Activated gamma-delta T cell (primary cell): Measurements from ENCODE around the gene POMT2.

Experiments used
- DNase-seq: peaks from one replicate; lab custom pipeline; 2025; lab: John Stamatoyannopoulos, UW

POMT2 gene

GRCh38 chr14:77265561-77266335 is 54.9 kb downstream of the POMT2 start:
- no peak for DNase-seq

GRCh38 chr14:77265187-77265515 is 55.5 kb downstream of the POMT2 start:
- no peak for DNase-seq

GRCh38 chr14:77264466-77265186 is 56.1 kb downstream of the POMT2 start:
- DNase-seq = no peak

GRCh38 chr14:77260631-77261030 is 60.1 kb downstream of the POMT2 start:
- DNase-seq = no peak

- DNase-seq = no peak
Observed at GRCh38 chr14:77260199-77260598, 60.5 kb downstream of the POMT2 start.

- no peak for DNase-seq
Observed at GRCh38 chr14:77259025-77259715, 61.5 kb downstream of the POMT2 start.

- DNase-seq = no peak
Observed at GRCh38 chr14:77258566-77258965, 62.1 kb downstream of the POMT2 start.

- DNase-seq = no peak
Observed at GRCh38 chr14:77257700-77258099, 63.0 kb downstream of the POMT2 start.

GRCh38 chr14:77256694-77257093 is 64.0 kb downstream of the POMT2 start:
- DNase-seq = no peak

GRCh38 chr14:77253333-77254190 is 67.1 kb downstream of the POMT2 start:
- DNase-seq = no peak

GRCh38 chr14:77251870-77252269 is 68.8 kb downstream of the POMT2 start:
- DNase-seq = no peak

- DNase-seq = no peak
Observed at GRCh38 chr14:77250927-77251326, 69.8 kb downstream of the POMT2 start.

- DNase-seq = no peak
Observed at GRCh38 chr14:77249286-77249685, 71.4 kb downstream of the POMT2 start.

- DNase-seq = no peak
Observed at GRCh38 chr14:77248666-77249065, 72.0 kb downstream of the POMT2 start.

GRCh38 chr14:77246784-77247183 is 73.9 kb downstream of the POMT2 start:
- DNase-seq = no peak

- DNase-seq = no peak
Observed at GRCh38 chr14:77245820-77246219, 74.9 kb downstream of the POMT2 start.

- DNase-seq = no peak
Observed at GRCh38 chr14:77243853-77244252, 76.8 kb downstream of the POMT2 start.

- DNase-seq = no peak
Observed at GRCh38 chr14:77242752-77243151, 77.9 kb downstream of the POMT2 start.

GRCh38 chr14:77241955-77242354 is 78.7 kb downstream of the POMT2 start:
- no peak for DNase-seq

GRCh38 chr14:77240336-77240915 is 80.3 kb downstream of the POMT2 start:
- no peak for DNase-seq

- DNase-seq = no peak
Observed at GRCh38 chr14:77239412-77239811, 81.3 kb downstream of the POMT2 start.

- DNase-seq = no peak
Observed at GRCh38 chr14:77238996-77239395, 81.7 kb downstream of the POMT2 start.
